ENCODE results near the gene CHST1.

Gene CHST1

GRCh38 chr11:45614196-45614828, 51.1 kb downstream of the CHST1 start:
- H3K9me3 ChIP-seq (ENCODE audit: control insufficient read depth, insufficient read depth, low read length): no peaks in the 10 kb centered on the region
- no peaks in the 10 kb centered on the region for H3K4me1 ChIP-seq (ENCODE audit: control insufficient read depth, insufficient read depth, low read length)
- H3K9ac ChIP-seq (ENCODE audit: low read depth, low read length): no peak overlapping the region
- no peak overlapping the region for H3K4me3 ChIP-seq (ENCODE audit: low read depth, low read length)
- no peak overlapping the region for H3K27ac ChIP-seq (ENCODE audit: low read depth, low read length)
- H3K27me3 ChIP-seq (ENCODE audit: control insufficient read depth, insufficient read depth, low read length): no peaks in the 10 kb centered on the region
- no peaks in the 10 kb centered on the region for H3K36me3 ChIP-seq (ENCODE audit: control insufficient read depth, insufficient read depth, low read length)

- Histone ChIP-seq H3K9ac (ENCODE audit: low read depth, low read length) (no peak overlapping the region), H3K36me3 (ENCODE audit: control insufficient read depth, insufficient read depth, low read length) (no peaks in the 10 kb centered on the region), H3K27me3 (ENCODE audit: control insufficient read depth, insufficient read depth, low read length) (no peaks in the 10 kb centered on the region), H3K4me1 (ENCODE audit: control insufficient read depth, insufficient read depth, low read length) (peaks cover 10% of the 10 kb centered on the region), H3K27ac (ENCODE audit: low read depth, low read length) (no peak overlapping the region), H3K4me3 (ENCODE audit: low read depth, low read length) (no peak overlapping the region), H3K9me3 (ENCODE audit: control insufficient read depth, insufficient read depth, low read length) (no peaks in the 10 kb centered on the region)
Observed at GRCh38 chr11:45610627-45611026, 54.8 kb downstream of the CHST1 start.

- Histone ChIP-seq H3K4me3 (ENCODE audit: low read depth, low read length) (no peak overlapping the region), H3K27ac (ENCODE audit: low read depth, low read length) (no peak overlapping the region), H3K36me3 (ENCODE audit: control insufficient read depth, insufficient read depth, low read length) (no peaks in the 10 kb centered on the region), H3K9ac (ENCODE audit: low read depth, low read length) (no peak overlapping the region), H3K4me1 (ENCODE audit: control insufficient read depth, insufficient read depth, low read length) (peaks cover 10% of the 10 kb centered on the region), H3K9me3 (ENCODE audit: control insufficient read depth, insufficient read depth, low read length) (no peaks in the 10 kb centered on the region), H3K27me3 (ENCODE audit: control insufficient read depth, insufficient read depth, low read length) (no peaks in the 10 kb centered on the region)
Observed at GRCh38 chr11:45609902-45610301, 55.5 kb downstream of the CHST1 start.

GRCh38 chr11:45609337-45609736, 56.1 kb downstream of the CHST1 start:
- Histone ChIP-seq H3K9ac (ENCODE audit: low read depth, low read length) (no peak overlapping the region), H3K4me1 (ENCODE audit: control insufficient read depth, insufficient read depth, low read length) (peaks cover 10% of the 10 kb centered on the region), H3K9me3 (ENCODE audit: control insufficient read depth, insufficient read depth, low read length) (no peaks in the 10 kb centered on the region)

GRCh38 chr11:45607995-45608394, 57.4 kb downstream of the CHST1 start:
- Histone ChIP-seq H3K4me1 (ENCODE audit: control insufficient read depth, insufficient read depth, low read length) (peaks cover 10% of the 10 kb centered on the region), H3K9ac (ENCODE audit: low read depth, low read length) (no peak overlapping the region), H3K36me3 (ENCODE audit: control insufficient read depth, insufficient read depth, low read length) (no peaks in the 10 kb centered on the region), H3K4me3 (ENCODE audit: low read depth, low read length) (no peak overlapping the region), H3K27me3 (ENCODE audit: control insufficient read depth, insufficient read depth, low read length) (no peaks in the 10 kb centered on the region), H3K27ac (ENCODE audit: low read depth, low read length) (no peak overlapping the region), H3K9me3 (ENCODE audit: control insufficient read depth, insufficient read depth, low read length) (no peaks in the 10 kb centered on the region)

More at GRCh38 chr11:45609337-45609736, 56.1 kb downstream of the CHST1 start:
- no peak overlapping the region for H3K27ac ChIP-seq (ENCODE audit: low read depth, low read length)
- H3K27me3 ChIP-seq (ENCODE audit: control insufficient read depth, insufficient read depth, low read length): no peaks in the 10 kb centered on the region
- H3K36me3 ChIP-seq (ENCODE audit: control insufficient read depth, insufficient read depth, low read length): no peaks in the 10 kb centered on the region
- no peak overlapping the region for H3K4me3 ChIP-seq (ENCODE audit: low read depth, low read length)

- H3K4me1 ChIP-seq (ENCODE audit: control insufficient read depth, insufficient read depth, low read length): peaks cover 10% of the 10 kb centered on the region
- no peak overlapping the region for H3K4me3 ChIP-seq (ENCODE audit: low read depth, low read length)
- H3K9me3 ChIP-seq (ENCODE audit: control insufficient read depth, insufficient read depth, low read length): no peaks in the 10 kb centered on the region
- no peaks in the 10 kb centered on the region for H3K36me3 ChIP-seq (ENCODE audit: control insufficient read depth, insufficient read depth, low read length)
- no peaks in the 10 kb centered on the region for H3K27me3 ChIP-seq (ENCODE audit: control insufficient read depth, insufficient read depth, low read length)
- H3K9ac ChIP-seq (ENCODE audit: low read depth, low read length): no peak overlapping the region
- H3K27ac ChIP-seq (ENCODE audit: low read depth, low read length): no peak overlapping the region
Observed at GRCh38 chr11:45606514-45607281, 58.7 kb downstream of the CHST1 start.

- peaks cover 10% of the 10 kb centered on the region for H3K4me1 ChIP-seq (ENCODE audit: control insufficient read depth, insufficient read depth, low read length)
- no peaks in the 10 kb centered on the region for H3K9me3 ChIP-seq (ENCODE audit: control insufficient read depth, insufficient read depth, low read length)
- H3K27me3 ChIP-seq (ENCODE audit: control insufficient read depth, insufficient read depth, low read length): no peaks in the 10 kb centered on the region
- H3K4me3 ChIP-seq (ENCODE audit: low read depth, low read length): no peak overlapping the region
- no peak overlapping the region for H3K9ac ChIP-seq (ENCODE audit: low read depth, low read length)
- no peak overlapping the region for H3K27ac ChIP-seq (ENCODE audit: low read depth, low read length)
- no peaks in the 10 kb centered on the region for H3K36me3 ChIP-seq (ENCODE audit: control insufficient read depth, insufficient read depth, low read length)
Observed at GRCh38 chr11:45605051-45605450, 60.4 kb downstream of the CHST1 start.

- no peaks in the 10 kb centered on the region for H3K27me3 ChIP-seq (ENCODE audit: control insufficient read depth, insufficient read depth, low read length)
- no peaks in the 10 kb centered on the region for H3K9me3 ChIP-seq (ENCODE audit: control insufficient read depth, insufficient read depth, low read length)
- no peaks in the 10 kb centered on the region for H3K36me3 ChIP-seq (ENCODE audit: control insufficient read depth, insufficient read depth, low read length)
- no peak overlapping the region for H3K9ac ChIP-seq (ENCODE audit: low read depth, low read length)
- no peak overlapping the region for H3K4me3 ChIP-seq (ENCODE audit: low read depth, low read length)
- no peak overlapping the region for H3K27ac ChIP-seq (ENCODE audit: low read depth, low read length)
- peaks cover 10% of the 10 kb centered on the region for H3K4me1 ChIP-seq (ENCODE audit: control insufficient read depth, insufficient read depth, low read length)
Observed at GRCh38 chr11:45603946-45604682, 61.3 kb downstream of the CHST1 start.

- Histone ChIP-seq H3K27me3 (ENCODE audit: control insufficient read depth, insufficient read depth, low read length) (no peaks in the 10 kb centered on the region), H3K4me1 (ENCODE audit: control insufficient read depth, insufficient read depth, low read length) (no peaks in the 10 kb centered on the region), H3K36me3 (ENCODE audit: control insufficient read depth, insufficient read depth, low read length) (no peaks in the 10 kb centered on the region), H3K9ac (ENCODE audit: low read depth, low read length) (no peak overlapping the region), H3K9me3 (ENCODE audit: control insufficient read depth, insufficient read depth, low read length) (no peaks in the 10 kb centered on the region), H3K4me3 (ENCODE audit: low read depth, low read length) (no peak overlapping the region), H3K27ac (ENCODE audit: low read depth, low read length) (no peak overlapping the region)
Observed at GRCh38 chr11:45599161-45599943, 66.1 kb downstream of the CHST1 start.

All from HUES48 (cell line).